ENCODE measurements around the gene ATXN7L3B.

DNA sequence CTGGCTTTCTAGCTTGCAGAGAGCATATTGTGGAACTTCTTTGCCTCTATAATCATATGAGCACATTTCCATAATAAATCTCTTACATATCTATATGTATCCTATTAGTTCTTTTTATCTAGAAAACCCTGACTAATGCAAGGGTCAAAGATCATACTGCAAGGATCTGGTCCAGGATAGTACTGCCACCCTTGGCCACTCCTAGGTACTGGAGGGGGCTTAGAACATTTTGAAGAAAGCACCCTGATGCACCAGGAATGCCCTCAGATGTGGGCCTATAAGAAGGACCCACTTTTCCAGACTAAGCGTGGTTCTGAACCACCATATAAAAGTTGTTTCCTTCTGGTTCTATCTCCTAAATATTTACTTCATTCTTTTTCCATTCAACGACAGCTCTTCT lies 14.6 kb downstream of the ATXN7L3B start:
- no peak for TF ChIP-seq MAZ (IDR thresholded peaks at IDR 0.05; ENCODE audit: borderline replicate concordance, low read depth, low read length)
- TF ChIP-seq NR3C1 (IDR thresholded peaks at IDR 0.05), result no peak

Data from A549 (cell line).